AG10803 (cell line): ENCODE measurements around the gene ZFC3H1.

Experiments used
- DNase-seq: peaks from one replicate; pipeline ENCODE4 v3.0.0; 2010; ENCODE audit warnings: low read depth
- H3K4me3 ChIP-seq: 2 replicates; pipeline ENCODE4 v1.5.1; 2011; ENCODE audit warnings: mild to moderate bottlenecking, low read length, control low read depth
- TF ChIP-seq, protein P1 (sequence below): conservative IDR thresholded peaks from 2 replicates; pipeline ENCODE4 v1.5.1; 2011; ENCODE audit warnings: mild to moderate bottlenecking, low read length, control low read depth, inconsistent platforms

The ZFC3H1 gene

DNA sequence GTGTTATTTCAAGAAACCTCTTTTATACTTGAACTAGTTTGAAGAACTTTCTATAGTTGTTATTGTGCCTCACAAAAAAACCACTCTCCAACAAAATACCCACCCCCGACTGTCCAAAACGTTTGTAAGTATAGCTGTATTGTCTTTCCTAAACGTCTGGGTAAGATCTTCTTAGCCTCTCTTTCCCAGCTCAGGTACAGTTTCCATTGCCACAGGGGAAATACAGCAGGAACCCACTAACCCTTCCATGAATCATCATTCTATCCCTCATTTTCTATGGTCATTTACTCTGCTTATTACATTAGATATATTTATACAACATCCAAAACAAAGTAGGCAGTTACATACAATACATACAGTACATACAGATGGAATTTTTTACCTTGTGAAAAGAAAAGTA, 70.8 kb downstream of the ZFC3H1 start:
- TF ChIP-seq, protein P1, sequence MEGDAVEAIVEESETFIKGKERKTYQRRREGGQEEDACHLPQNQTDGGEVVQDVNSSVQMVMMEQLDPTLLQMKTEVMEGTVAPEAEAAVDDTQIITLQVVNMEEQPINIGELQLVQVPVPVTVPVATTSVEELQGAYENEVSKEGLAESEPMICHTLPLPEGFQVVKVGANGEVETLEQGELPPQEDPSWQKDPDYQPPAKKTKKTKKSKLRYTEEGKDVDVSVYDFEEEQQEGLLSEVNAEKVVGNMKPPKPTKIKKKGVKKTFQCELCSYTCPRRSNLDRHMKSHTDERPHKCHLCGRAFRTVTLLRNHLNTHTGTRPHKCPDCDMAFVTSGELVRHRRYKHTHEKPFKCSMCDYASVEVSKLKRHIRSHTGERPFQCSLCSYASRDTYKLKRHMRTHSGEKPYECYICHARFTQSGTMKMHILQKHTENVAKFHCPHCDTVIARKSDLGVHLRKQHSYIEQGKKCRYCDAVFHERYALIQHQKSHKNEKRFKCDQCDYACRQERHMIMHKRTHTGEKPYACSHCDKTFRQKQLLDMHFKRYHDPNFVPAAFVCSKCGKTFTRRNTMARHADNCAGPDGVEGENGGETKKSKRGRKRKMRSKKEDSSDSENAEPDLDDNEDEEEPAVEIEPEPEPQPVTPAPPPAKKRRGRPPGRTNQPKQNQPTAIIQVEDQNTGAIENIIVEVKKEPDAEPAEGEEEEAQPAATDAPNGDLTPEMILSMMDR: no peak
- DNase-seq: no peak
- no peak overlapping the region for H3K4me3 ChIP-seq

DNA sequence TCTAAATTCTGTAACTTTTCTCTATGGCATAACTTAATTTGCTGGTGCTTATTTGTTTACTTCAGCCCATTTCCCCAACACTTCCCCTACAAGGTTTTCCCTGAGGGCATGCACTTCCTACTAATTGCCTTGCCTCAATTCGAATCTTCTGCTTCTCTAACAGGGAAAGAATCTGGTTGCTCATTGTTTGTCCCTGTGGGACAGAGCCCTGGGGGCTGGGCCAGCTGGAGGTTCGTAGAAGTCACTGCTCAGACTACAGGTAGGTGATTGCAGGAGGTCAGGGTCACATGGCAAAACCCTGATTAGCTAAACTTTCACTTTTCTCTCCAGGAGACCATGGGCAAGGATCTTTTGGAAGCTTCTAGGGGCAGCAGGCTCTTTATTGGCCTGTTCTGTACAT, 72.0 kb downstream of the ZFC3H1 start:
- TF ChIP-seq, protein P1: no peak
- DNase-seq: no peak
- no peak overlapping the region for H3K4me3 ChIP-seq

DNA sequence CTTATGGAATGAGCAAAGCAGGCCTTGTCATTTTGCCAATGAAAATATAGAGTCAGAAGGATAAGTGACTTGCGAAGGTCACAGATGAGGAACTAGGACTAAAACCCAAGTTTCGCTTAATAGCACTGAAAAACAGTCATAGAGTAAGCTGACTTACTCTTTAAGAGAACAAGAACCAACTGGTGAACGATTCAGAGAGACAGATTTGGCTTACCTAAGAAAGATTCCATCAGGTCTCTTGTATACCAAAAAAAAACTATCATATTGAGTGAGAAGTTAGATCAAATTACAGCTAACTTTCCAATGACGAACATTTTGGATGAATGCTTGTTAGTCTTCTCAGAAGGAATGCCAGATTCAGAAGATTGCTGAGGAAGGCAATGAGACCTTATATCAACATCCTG, 74.2 kb downstream of the ZFC3H1 start:
- TF ChIP-seq, protein P1: no peak
- H3K4me3 ChIP-seq: no peak overlapping the region
- no peak for DNase-seq

DNA sequence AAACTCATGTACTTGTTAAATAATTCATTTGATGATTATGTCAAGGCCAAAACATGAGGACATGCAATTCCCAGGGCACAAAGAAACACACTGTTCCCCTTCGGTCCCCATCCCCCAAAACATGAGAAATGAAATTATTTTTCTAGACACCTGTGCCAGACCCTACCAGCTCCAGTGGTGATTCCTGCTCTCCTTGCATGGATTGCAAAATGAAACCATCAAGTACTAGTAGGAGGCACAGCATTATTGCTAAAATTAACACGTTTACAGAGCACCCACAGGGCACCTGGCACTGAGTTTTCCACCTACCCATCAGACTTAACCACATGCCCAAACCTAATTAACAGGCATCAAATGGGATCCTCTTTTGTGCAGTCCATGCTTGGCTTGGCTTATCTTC, 76.6 kb downstream of the ZFC3H1 start:
- no peak overlapping the region for H3K4me3 ChIP-seq
- DNase-seq: no peak
- TF ChIP-seq, protein P1: no peak

DNA sequence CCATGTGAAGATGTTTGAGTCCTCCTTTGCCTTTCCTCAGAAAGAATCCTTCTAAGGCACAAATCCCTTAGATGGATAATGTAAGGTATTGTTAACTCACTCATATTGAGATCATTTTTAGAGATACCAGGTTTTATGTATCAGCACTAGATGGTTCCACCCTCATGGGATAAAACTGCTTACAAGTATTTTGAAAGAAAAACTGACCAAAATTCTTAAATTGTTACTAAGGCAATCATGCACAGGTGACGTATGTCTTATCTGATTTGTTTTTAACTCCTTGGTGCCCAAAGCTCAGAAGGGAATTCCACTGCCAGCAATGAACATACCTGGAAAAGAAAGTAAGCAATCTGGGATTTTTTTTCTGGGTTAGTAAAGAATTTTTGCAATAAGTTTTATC, 78.4 kb downstream of the ZFC3H1 start:
- DNase-seq: no peak
- no peak overlapping the region for H3K4me3 ChIP-seq
- TF ChIP-seq, protein P1: no peak

DNA sequence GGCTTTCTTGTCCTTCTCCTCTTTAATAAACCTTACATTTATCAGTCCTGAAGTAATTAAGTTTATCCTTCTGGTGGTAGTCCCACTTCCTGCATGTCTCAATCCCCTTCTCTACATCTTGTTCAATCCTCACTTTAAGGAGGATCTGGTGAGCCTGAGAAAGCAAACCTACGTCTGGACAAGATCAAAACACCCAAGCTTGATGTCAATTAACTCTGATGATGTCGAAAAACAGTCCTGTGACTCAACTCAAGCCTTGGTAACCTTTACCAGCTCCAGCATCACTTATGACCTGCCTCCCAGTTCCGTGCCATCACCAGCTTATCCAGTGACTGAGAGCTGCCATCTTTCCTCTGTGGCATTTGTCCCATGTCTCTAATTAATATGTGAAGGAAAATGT, 79.3 kb downstream of the ZFC3H1 start:
- H3K4me3 ChIP-seq: no peak overlapping the region
- no peak for DNase-seq
- TF ChIP-seq, protein P1: no peak

DNA sequence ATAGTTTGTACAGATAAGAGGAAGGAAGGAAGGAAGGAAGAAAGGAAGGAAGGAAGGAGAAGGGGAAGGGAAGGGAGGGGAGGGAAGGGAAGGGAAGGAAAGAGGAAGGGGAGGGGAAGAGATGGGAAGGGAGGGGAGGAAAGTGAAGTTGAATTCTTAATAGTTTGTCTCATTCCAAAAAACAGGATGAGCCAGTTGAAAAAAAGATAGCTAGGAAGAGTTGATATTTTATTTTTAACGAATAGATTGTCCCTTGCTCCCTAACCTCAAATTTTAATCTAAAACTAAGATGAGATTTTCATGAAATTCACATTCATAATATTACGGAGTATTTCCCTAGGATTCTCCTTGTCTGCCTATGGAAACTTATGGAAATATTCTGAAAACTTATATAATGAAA, 80.7 kb downstream of the ZFC3H1 start:
- no peak for DNase-seq
- H3K4me3 ChIP-seq: no peak overlapping the region
- TF ChIP-seq, protein P1: no peak
